C4-2B (cell line): ENCODE results near the gene YARS1.

Experiments
- CTCF ChIP-seq: fragments of 450-650 bp; conservative IDR thresholded peaks from 2 replicates; pipeline ENCODE4 v1.5.1; 2017; ENCODE audit warnings: mild to moderate bottlenecking
- ZFX ChIP-seq: fragments of 450-650 bp; IDR thresholded peaks from 2 replicates; pipeline ENCODE4 v1.6.1; 2017

- no peak for TF ChIP-seq CTCF
- no peak for TF ChIP-seq ZFX
Measured at GRCh38 chr1:32798679-32799416, 18.3 kb downstream of the YARS1 start.
